HepG2 (cell line): Measurements from ENCODE around the gene L3MBTL3.

Experiments
- CTCF ChIP-seq: sonication (generic); formaldehyde crosslinking; IDR thresholded peaks from 2 replicates; pipeline ENCODE4 v1.5.0; 2020; ENCODE audit warnings: mild to moderate bottlenecking, missing genetic modification reagents, moderate library complexity
- EZH2 ChIP-seq: conservative IDR thresholded peaks from 2 replicates; pipeline ENCODE4 v1.6.1; 2012; ENCODE audit warnings: mild to moderate bottlenecking, low read depth, low read length, moderate library complexity
- SIN3A ChIP-seq: IDR thresholded peaks from 2 replicates; pipeline ENCODE4 v1.6.1; 2011; ENCODE audit warnings: low read depth, mild to moderate bottlenecking, control low read depth, low read length, borderline replicate concordance

GRCh38 chr6:130122243-130122642 lies 103.9 kb downstream of the L3MBTL3 start:
- TF ChIP-seq CTCF (CRISPR knock-in tag) (no peak), EZH2 (no peak), SIN3A (no peak)
